NCI-H2107 treated with DMSO at 0.1 percent for 48 hours (cell line): Measurements from ENCODE around the gene SLC4A2.

Experiments used
- DNase-seq: peaks from one replicate; lab custom pipeline; 2025; ENCODE audit not compliant: unreplicated experiment; lab: John Stamatoyannopoulos, UW

Gene SLC4A2

DNA sequence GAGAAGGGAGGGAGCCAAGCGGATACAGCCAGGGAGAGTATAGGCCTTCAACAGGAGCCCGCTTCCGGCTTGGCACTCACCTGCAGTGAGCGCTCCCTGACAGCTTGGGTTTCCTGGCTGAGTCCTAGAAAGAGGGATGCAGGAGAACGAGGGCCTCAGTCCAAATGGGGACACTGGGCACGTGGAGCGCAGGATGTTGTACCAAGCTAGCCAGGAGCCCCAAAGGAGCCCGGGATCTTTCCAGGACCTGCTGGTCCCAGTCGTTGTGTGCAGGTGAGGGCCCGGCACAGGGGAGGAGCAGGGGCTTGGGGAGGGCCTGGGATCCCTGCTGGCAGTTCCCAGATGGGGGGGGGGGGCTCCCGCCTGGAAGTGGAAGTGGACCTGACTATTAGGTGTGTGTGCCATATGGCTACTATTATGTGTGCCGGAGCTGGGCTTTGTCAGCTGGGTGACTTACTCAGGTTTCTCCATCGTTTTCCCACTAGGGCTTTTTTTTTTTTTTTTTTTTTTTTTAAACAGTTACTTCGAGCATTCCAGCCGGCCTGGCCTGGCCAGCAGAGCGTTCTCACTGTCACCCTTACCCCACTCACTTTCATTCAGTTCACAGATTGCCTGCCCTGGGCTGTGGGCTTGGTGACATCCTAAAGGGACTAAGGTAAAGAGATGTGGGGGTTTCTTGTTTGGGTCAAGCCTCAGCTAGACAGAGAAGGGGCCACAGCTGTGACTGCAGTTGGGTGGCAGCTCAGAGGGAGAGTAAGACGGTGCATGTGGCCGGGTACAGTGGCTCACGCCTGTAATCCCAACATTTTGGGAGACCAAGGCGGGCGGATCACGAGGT is 30.7 kb downstream of the SLC4A2 start:
- no peak for DNase-seq

- no peak for DNase-seq
These were observed 31.6 kb downstream of the SLC4A2 start for GRCh38 chr7:151091003-151091402.

DNA sequence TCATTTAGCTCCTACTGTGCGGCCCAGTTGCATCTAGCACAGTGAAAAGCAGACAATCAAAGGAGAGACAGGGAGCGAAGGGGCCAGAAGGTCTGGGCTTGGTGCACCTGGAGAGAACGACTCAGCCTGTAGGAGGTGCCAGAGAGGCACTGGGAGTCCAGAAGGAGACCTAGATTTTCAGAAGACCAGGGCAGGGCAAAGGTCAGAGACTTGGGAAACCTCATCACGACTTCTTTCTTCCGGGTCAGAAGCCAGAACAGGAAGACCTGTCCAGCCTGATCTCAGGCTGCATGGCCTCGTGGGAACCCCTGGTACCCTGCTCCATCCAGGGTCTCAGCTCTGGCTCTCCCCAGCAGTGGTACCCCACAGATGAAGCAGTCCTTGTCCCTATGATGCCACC is 32.0 kb downstream of the SLC4A2 start:
- no peak for DNase-seq

DNA sequence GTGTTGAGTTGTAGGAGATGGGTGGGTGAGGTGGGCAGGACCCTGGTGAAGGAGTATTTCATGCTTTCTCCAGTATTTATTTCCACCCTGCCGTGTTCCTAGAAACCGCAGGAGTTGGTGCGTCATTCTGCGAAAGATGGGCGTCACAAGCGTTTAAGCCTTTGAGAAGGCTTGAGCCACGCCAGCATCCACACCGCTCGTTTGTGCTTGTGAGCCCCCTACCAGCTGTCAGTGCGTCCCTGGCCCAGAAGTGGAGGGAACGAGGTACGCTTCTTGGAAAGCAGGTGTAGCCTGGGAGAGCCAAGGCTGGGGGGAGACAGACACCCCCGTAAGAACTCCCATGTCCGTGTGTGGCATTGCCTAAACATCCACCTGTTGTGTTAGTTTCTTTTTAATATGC is 32.6 kb downstream of the SLC4A2 start:
- DNase-seq, result no peak

- DNase-seq, result no peak
These were observed 34.4 kb downstream of the SLC4A2 start for GRCh38 chr7:151093748-151094147.

GRCh38 chr7:151094675-151095074 is 35.3 kb downstream of the SLC4A2 start:
- no peak for DNase-seq

DNA sequence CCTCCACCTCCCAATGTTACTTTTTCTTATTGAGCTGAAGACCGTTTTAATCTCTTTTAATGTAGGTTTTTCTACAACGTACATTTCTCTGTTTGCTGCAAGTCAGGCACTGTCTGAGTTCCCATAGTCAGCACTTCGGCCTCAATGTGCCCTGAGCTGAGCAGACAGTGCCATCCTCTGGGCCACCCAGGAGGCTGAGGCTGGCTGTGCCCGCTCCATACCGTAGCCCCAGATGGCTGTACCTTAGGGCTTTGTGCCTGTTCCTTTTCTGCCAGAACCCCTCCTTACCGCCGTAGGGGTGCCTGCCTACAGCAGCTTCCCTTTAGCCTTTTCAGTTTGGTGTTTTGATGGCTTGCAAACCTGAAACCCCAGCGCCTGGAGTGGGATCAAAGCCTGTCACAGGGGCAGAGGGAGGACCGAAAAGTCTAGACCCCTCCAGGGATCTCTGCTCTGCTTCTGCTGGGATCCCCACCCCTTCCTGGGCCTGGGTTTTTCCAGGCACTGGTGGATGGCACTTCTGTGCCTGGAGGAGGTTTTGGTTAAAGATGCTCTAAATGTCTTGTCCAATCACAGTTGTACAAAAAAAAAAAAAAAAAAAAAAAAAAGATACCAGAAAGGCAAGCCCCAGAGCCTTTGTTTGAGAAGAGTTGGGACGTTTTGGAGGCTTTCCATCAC is 35.9 kb downstream of the SLC4A2 start:
- DNase-seq, result no peak

GRCh38 chr7:151095828-151096475 is 36.6 kb downstream of the SLC4A2 start:
- no peak for DNase-seq

DNA sequence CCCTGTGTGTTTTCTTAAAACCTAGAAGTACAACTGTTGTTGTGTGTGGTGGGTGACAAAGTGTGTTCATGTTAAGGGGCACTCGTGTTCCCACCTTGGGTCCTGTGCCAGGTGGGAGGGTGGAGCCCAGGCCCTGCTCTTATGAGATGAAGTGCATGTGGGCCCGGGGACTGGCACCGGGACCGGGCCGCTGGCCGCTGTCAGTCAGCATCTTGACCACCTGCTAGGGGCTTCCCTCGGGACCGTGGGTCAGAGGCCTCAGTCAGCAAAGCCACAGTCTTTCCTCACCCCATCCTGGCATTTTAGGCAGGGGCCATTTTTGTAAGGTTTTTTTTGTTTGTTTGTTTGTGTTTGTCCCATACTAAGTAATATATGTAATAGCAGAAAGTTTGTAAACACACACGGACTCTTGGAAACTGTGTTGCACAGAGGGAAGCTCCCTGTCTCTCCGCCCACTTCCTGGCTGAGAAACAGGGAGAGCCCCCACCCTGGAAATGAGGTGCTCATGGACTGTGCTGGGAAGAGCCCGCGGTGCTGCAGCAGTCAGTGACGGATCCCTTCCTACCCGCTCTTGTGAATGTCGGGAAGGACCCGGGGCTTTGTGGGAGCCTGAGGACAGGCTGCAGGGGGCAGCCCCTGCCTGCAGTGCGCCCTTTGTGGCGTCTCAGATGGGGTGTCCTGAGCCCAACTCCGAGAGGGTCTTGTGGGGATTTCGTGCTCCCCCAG is 40.3 kb downstream of the SLC4A2 start:
- no peak for DNase-seq

DNA sequence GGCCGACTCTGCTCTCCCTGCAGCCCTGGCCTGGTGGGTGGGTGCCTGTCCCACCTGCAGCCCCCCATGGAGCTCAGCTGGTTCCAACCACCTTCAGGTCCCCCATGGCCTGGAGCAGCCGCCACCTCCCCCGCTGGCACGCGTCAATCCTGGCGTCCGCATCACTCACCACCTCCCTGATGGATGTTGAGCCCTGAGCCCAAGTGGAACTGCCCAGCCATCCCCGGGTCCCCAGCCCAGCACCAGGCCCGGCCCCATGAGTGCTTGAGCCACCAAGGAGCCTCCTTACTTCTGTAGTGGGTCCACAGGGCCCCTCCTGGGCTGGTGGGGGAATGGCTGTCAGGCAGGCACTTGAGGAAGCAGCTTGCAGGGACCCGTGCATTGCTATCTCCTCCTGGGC is 41.5 kb downstream of the SLC4A2 start:
- no peak for DNase-seq

- no peak for DNase-seq
These were observed 42.4 kb downstream of the SLC4A2 start for GRCh38 chr7:151101621-151102396.

DNA sequence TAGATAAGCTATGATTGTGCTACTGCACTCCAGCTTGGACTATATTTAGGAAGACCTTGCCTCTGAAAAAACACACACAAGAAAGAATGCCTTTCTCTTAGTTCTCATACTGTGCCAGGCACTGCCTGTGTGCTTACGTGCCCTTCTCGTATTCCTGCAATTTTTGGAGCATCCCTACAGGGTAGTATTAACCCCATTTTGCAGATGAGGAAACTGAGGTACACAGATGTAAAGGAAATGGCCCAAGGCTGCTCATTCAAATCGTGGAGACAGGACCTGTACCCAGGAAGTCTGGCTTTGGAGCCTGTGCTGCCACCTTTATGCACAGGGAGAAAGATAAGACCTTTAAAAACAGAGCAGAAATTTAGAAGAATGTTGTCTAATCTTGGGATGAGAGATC is 43.6 kb downstream of the SLC4A2 start:
- no peak for DNase-seq

DNA sequence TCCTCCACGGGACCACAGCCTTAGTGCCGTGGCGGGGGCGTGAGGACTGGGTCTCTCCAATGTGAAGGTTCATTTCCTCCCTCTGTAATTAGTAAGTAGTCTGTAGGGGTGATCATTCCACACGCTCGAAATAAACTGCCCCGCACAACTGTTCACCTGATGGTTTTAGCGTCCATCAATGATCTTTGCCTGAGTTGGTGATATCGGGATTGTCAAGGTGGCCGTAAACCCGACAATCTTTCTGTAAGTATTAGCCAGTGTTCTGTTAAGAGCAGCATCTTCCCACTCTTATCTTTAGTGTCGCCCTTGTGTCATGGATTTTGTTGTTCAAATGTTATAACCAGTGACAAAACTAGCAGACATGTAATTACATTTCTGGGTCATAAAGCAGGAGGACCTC is 44.6 kb downstream of the SLC4A2 start:
- no peak for DNase-seq

DNA sequence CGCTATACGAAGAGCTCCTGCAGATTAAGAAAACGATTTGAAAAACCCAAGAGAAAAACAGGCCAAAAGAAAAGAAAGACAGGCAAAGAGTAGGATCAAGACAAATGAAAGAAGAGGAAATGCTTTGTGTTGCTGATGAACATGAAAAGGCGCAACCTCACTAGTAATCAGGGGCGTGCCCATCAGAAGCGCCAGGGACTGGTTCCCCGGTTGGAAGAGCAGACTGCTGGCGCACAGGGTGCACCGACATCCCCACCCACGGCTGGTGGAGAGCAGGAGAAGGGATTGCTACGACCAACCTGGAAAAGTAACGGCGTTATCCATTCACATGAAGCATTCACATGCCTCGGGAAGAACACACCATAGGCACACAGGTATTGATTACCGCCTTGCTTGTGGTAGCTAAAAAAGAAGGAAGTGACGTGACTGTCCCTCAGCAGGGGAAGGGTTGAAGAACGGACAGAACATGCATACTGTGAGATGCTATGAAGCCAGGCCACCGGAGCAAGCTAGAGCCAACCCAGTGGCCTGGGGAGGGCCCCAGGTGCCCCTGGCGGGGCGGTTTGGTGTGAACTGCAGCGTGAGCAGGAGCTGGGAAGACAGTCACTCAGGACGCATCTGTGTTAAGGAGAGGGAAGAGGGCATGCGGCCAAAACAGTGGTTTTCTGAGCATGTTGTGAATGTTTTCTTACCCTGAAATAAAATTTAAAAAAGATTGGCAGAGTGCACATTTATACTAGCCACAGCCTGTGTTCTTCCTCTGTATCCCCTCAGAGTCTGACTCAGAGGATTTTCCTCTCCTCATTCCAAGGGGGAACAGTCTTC is 45.2 kb downstream of the SLC4A2 start:
- no peak for DNase-seq

GRCh38 chr7:151107882-151108281 is 48.5 kb downstream of the SLC4A2 start:
- DNase-seq, result no peak

GRCh38 chr7:151109094-151110048 is 50.0 kb downstream of the SLC4A2 start:
- DNase-seq, result no peak

DNA sequence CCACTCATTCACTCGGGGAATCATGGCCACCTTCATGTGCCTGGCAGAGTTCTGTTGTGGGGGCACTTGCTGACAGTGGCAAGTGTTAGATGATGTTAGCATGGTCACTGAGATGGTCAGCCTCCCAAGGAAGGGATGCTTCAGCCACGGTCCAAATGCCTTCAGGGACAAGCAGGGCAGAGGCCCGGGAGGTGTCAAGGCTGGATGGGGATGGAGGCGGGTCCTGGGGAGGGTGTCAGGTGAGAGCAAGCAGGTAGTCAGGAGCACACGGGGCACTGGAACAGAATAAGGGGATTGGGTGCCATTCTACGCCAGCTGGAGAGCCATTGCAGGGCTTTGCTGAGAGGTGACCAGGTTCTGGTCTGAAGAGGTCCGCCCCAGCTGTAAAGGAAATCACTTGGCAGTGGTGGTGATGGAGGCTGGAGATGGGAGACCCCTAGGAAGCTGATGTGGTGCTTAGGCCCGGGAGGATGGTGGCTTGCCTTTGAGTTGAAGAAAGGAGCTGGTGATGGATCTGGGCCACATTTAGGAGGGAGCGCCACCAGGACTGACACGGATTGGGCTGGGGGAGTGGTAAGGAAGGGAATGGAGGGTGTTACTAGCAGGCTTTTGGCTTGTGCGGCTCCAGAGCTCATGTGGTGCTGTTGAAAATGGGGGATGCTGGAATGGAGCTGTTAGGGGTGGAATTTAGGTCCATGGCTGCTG is 51.0 kb downstream of the SLC4A2 start:
- DNase-seq, result no peak
